ENCODE results near the gene VARS1.

Gene VARS1

GRCh38 chr6:31765559-31765909, 30.0 kb downstream of the VARS1 start:
- POLR2A ChIA-PET, result interaction anchor here (1.1 to 1.7 kb wide), 2 partner anchors 13 to 62 kb away, joined by 5 read pairs; partner anchors contain the start of gene HSPA1B
- CTCF ChIA-PET, result no interaction called here
- TF ChIP-seq TARDBP (IDR thresholded peaks at IDR 0.05), result no peak
- no peak for TF ChIP-seq ELF4 (IDR thresholded peaks at IDR 0.05)
- no peak for TF ChIP-seq PKNOX1 (IDR thresholded peaks at IDR 0.05)
- TF ChIP-seq SUZ12 (IDR thresholded peaks at IDR 0.05), result no peak
- TF ChIP-seq BHLHE40 (IDR thresholded peaks at IDR 0.05; ENCODE audit: borderline replicate concordance), result no peak
- TF ChIP-seq CTBP1 (IDR thresholded peaks at IDR 0.05; ENCODE audit: borderline replicate concordance), result no peak
- no peak for DNase-seq (ENCODE audit: extremely low spot score)

DNA sequence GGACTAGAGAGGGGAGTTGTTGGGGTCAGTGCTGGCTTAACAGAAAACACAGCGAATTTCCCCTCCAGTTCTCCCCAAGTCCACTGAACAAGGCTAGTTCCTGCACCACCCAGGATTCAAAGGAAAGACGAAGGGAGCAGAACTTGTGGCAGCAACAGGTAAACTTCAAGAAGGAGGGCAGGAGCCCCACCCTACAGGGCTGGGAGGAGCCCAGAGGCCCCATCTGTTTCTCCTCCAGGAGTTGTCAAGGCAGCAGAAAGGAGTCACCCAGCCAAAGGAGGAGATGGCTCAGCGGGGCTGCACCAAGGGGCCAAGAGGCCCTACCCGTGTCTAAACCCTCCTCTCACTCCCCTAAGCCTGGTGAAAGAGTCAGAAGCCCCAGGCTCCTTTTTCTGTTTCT, 31.4 kb downstream of the VARS1 start:
- POLR2A ChIA-PET, result no interaction called here
- TF ChIP-seq ARNT (IDR thresholded peaks at IDR 0.05) (no peak), BHLHE40 (IDR thresholded peaks at IDR 0.05; ENCODE audit: borderline replicate concordance) (no peak), ELF4 (IDR thresholded peaks at IDR 0.05) (no peak), LEF1 (IDR thresholded peaks at IDR 0.05; ENCODE audit: borderline replicate concordance) (no peak), FOXA1 (IDR thresholded peaks at IDR 0.05) (no peak), NFRKB (IDR thresholded peaks at IDR 0.05) (no peak), ZNF384 (IDR thresholded peaks at IDR 0.05) (no peak), FOXM1 (IDR thresholded peaks at IDR 0.05; ENCODE audit: borderline replicate concordance) (no peak), SP1 (IDR thresholded peaks at IDR 0.05) (no peak), L3MBTL2 (conservative IDR thresholded peaks at IDR 0.05) (no peak), HDGF (IDR thresholded peaks at IDR 0.05; ENCODE audit: borderline replicate concordance) (no peak), TARDBP (IDR thresholded peaks at IDR 0.05) (no peak), PKNOX1 (IDR thresholded peaks at IDR 0.05) (no peak), SUZ12 (IDR thresholded peaks at IDR 0.05) (no peak), CTBP1 (IDR thresholded peaks at IDR 0.05; ENCODE audit: borderline replicate concordance) (no peak)
- no peak for DNase-seq (ENCODE audit: extremely low spot score)
- CTCF ChIA-PET, result no interaction called here

DNA sequence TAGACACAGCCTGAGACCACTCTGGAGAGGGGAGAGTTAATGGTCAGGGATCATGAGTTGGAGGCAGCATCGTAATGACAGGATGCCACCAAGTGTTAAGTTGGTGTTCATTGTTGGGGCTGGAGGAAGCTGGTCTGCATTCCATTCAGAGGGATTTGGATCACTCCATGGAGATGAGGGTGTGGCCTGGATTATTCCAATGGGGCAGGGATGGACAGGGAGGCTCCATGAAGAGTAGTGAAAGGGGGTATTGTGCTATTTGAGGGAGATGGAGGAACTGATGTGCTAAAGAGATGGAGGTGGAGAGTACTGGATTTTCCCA, 32.0 kb downstream of the VARS1 start:
- CTCF ChIA-PET, result no interaction called here
- no peak for TF ChIP-seq NFRKB (IDR thresholded peaks at IDR 0.05)
- TF ChIP-seq ZNF384 (IDR thresholded peaks at IDR 0.05), result no peak
- TF ChIP-seq FOXM1 (IDR thresholded peaks at IDR 0.05; ENCODE audit: borderline replicate concordance), result no peak
- TF ChIP-seq ARNT (IDR thresholded peaks at IDR 0.05), result no peak
- no peak for TF ChIP-seq L3MBTL2 (conservative IDR thresholded peaks at IDR 0.05)
- TF ChIP-seq ELF4 (IDR thresholded peaks at IDR 0.05), result no peak
- TF ChIP-seq CTBP1 (IDR thresholded peaks at IDR 0.05; ENCODE audit: borderline replicate concordance), result no peak
- no peak for TF ChIP-seq BHLHE40 (IDR thresholded peaks at IDR 0.05; ENCODE audit: borderline replicate concordance)
- no peak for TF ChIP-seq LEF1 (IDR thresholded peaks at IDR 0.05; ENCODE audit: borderline replicate concordance)
- TF ChIP-seq FOXK2 (IDR thresholded peaks at IDR 0.05), result no peak
- no peak for DNase-seq (ENCODE audit: extremely low spot score)
- POLR2A ChIA-PET, result interaction anchor here (1.0 kb wide), 1 partner anchor 24 kb away, joined by 3 read pairs; the partner anchor contains the start of gene MSH5

GRCh38 chr6:31762878-31763618, 32.5 kb downstream of the VARS1 start:
- ChIA-PET CTCF (no interaction called here), POLR2A (interaction anchor here (1.0 kb wide), 1 partner anchor 23 kb away, joined by 3 read pairs; the partner anchor contains the start of gene MSH5)
- DNase-seq (ENCODE audit: extremely low spot score), result no peak
- TF ChIP-seq CTBP1 (IDR thresholded peaks at IDR 0.05; ENCODE audit: borderline replicate concordance) (no peak), ZNF384 (IDR thresholded peaks at IDR 0.05) (no peak), PKNOX1 (IDR thresholded peaks at IDR 0.05) (no peak), FOXA1 (IDR thresholded peaks at IDR 0.05) (no peak), FOXK2 (IDR thresholded peaks at IDR 0.05) (no peak)

DNA sequence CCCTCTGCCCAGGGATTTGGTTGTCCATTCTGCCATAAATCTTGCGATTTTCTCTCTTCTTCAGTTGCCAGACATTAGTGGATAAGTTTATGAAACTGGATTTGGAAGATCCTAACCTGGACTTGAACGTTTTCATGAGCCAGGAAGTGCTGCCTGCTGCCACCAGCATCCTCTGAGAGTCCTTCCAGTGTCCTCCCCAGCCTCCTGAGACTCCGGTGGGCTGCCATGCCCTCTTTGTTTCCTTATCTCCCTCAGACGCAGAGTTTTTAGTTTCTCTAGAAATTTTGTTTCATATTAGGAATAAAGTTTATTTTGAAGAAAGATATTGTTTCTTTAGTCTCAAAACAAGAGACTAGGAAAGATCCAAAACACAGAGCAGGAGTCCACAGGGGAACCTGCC, 33.2 kb downstream of the VARS1 start, which contains the start of gene SAPCD1:
TSS of gene SAPCD1 (plus strand) at position 301 of the 400 bp plus-strand sequence. CDS start 399 bp downstream, outside the sequence.
- TF ChIP-seq LEF1 (IDR thresholded peaks at IDR 0.05; ENCODE audit: borderline replicate concordance), result no peak
- TF ChIP-seq NFRKB (IDR thresholded peaks at IDR 0.05), result no peak
- TF ChIP-seq ARNT (IDR thresholded peaks at IDR 0.05), result no peak
- no peak for TF ChIP-seq FOXA1 (IDR thresholded peaks at IDR 0.05)
- no peak for TF ChIP-seq PKNOX1 (IDR thresholded peaks at IDR 0.05)
- TF ChIP-seq ELF4 (IDR thresholded peaks at IDR 0.05), result no peak
- no peak for TF ChIP-seq BHLHE40 (IDR thresholded peaks at IDR 0.05; ENCODE audit: borderline replicate concordance)
- TF ChIP-seq FOXM1 (IDR thresholded peaks at IDR 0.05; ENCODE audit: borderline replicate concordance), result no peak
- no peak for TF ChIP-seq SUZ12 (IDR thresholded peaks at IDR 0.05)
- TF ChIP-seq ZNF384 (IDR thresholded peaks at IDR 0.05), result no peak
- no peak for TF ChIP-seq SP1 (IDR thresholded peaks at IDR 0.05)
- no peak for TF ChIP-seq TARDBP (IDR thresholded peaks at IDR 0.05)
- no peak for TF ChIP-seq CTBP1 (IDR thresholded peaks at IDR 0.05; ENCODE audit: borderline replicate concordance)
- TF ChIP-seq L3MBTL2 (conservative IDR thresholded peaks at IDR 0.05), result no peak
- no peak for TF ChIP-seq HDGF (IDR thresholded peaks at IDR 0.05; ENCODE audit: borderline replicate concordance)
- TF ChIP-seq FOXK2 (IDR thresholded peaks at IDR 0.05), result no peak
- POLR2A ChIA-PET, result no interaction called here
- CTCF ChIA-PET, result no interaction called here
- no peak for DNase-seq (ENCODE audit: extremely low spot score)

- no peak for DNase-seq (ENCODE audit: extremely low spot score)
- ChIA-PET CTCF (no interaction called here), POLR2A (no interaction called here)
- TF ChIP-seq HDGF (IDR thresholded peaks at IDR 0.05; ENCODE audit: borderline replicate concordance) (no peak), ZNF384 (IDR thresholded peaks at IDR 0.05) (no peak), SP1 (IDR thresholded peaks at IDR 0.05) (no peak), L3MBTL2 (conservative IDR thresholded peaks at IDR 0.05) (no peak), LEF1 (IDR thresholded peaks at IDR 0.05; ENCODE audit: borderline replicate concordance) (no peak), ELF4 (IDR thresholded peaks at IDR 0.05) (no peak), TARDBP (IDR thresholded peaks at IDR 0.05) (no peak), FOXK2 (IDR thresholded peaks at IDR 0.05) (no peak), SUZ12 (IDR thresholded peaks at IDR 0.05) (no peak)
Observed at GRCh38 chr6:31761343-31761742, 34.2 kb downstream of the VARS1 start.
